Activated T-cell treated with anti-CD3 and anti-CD28 coated beads, Interleukin-2, amount 50 U/mL, for 48 hours (primary cell): ENCODE data around the gene MTRFR.
"Not testable (repeated sequence)": the region's sequence is repeated elsewhere in the genome, so short reads cannot be mapped to it uniquely, and the experiment has no call there.

ENCODE experiments used
- DNase-seq, 2 experiments: peaks; one replicate each; pipeline ENCODE4 v3.0.0-alpha.2; 2020

The MTRFR gene

DNA sequence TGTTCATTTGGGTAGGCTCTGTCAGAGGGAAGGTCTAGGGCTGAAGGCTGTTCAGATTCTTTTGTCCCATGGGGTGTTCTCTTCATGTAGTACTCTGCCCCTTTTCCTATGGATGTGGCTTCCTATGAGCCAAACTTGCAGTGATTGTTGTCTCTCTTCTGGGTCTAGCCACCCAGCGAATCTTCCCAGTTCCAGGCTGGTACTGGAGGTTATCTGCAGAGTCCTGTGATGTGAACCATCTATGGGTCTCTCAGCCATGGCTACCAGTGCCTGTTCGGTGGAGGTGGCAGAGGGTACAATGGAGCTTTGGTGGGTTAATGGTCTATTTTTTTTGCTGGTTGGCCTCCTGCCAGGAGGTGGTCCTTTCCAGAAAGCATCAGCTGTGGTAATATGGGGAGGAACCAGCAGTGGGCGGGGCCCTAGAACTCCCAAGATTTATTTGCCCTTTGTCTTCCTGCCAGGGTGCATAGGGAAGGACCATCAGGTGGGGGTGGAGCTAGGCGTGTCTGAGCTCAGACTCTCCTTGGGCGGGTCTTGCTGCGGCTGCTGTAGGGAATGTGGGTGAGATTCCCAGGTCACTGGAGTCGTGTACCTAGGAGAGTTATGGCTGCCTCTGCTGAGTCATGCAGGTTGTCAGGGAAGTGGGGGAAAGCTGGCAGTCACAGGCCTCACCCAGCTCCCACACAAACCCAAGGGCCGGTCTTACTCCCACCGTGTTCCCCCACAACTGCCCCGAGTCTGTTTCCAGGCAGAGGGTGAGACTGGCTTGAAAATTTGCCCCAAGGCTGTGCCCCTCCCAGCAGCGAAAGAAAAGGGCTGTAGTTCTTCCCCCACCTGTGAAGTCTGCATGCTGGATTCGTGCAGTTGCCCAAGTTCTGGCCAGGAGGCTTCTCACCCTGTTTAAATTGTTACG, 17.5 kb downstream of the MTRFR start:
- DNase-seq, result peak; percentile 13 to 14

DNA sequence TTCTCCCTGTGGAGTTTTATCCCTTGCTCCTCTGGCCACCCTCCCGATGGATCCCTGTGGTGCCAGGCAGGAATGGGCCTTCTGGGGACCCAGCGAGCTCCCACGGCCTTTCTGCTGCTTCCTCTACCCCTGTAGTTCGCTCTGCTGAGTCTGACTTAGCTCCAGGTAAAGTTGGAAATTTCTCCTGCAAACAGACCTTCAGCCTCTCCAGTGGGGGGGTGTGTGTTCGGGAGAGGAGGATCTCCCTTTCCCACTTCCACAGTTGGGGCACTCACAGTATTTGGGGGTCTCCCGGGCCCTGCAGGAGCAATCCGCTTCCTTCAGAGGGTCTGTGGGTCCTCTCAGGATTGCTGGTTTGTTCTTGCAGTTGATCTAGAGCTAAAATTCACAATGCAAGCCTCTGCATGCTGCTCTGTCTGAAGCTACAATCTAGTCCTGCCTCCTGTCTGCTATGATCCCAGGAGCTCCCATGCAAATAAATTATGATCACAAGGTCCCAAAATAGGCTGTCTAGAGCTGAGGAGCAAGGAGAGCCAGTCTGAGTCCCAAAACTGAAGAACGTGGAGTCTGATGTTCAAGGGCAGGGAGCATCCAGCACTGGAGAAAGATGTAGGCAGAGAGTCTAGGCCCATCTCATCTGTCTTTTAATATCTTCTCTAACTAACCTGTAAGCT, 18.3 kb downstream of the MTRFR start:
- DNase-seq, result no peak

DNA sequence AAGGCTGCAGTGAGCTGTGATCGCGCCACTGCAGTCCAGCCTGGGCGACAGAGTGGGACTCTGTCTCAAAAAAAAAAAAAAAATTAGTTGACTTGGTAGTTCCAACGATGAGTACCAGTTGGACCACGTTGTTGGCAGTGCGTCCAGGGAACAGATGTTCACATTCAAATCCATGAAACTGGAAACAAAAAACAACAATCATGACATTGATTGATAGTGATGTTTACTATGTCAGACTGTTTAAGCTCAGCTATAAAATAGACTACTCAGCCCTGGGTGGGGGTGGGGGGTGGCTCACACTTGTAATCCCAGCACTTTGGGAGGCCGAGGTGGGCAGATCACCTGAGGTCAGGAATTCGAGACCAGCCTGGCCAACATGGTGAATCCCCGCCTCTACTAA, 19.1 kb downstream of the MTRFR start:
- not testable (repeated sequence) for DNase-seq

DNA sequence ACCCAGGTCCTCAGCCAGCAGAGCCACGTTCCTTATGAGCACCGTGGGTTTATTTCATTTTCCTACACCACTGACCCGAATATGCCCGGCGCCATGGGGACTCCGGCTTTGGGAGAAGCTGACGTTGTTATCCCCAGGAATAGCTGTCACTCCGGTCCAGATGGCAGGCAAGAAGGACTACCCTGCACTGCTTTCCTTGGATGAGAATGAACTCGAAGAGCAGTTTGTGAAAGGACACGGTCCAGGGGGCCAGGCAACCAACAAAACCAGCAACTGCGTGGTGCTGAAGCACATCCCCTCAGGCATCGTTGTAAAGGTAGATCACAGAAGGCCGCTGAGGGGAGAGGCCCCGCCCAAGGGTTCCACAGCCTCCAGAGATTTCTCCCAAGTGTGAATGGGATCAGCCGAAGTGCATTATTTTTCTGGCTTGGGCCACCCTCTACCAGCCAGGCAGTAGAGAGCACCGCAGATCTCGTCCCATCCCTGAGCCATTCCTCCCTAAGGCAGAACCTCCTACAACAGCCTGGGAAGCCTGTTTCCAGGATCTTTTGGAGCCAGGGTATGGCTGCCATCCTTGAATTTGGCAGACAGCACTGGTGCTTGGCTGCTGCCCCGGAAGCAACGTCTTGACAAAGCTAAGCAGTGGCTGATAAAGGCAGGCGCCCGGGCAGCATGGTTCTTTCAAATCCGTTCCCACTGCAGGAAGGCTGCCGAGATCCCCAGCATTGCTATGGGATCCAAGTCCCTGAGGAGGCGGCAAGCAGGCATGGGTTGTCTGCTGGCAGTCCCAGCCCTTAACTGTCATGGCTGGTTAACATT, 20.6 kb downstream of the MTRFR start:
- no peak for DNase-seq

DNA sequence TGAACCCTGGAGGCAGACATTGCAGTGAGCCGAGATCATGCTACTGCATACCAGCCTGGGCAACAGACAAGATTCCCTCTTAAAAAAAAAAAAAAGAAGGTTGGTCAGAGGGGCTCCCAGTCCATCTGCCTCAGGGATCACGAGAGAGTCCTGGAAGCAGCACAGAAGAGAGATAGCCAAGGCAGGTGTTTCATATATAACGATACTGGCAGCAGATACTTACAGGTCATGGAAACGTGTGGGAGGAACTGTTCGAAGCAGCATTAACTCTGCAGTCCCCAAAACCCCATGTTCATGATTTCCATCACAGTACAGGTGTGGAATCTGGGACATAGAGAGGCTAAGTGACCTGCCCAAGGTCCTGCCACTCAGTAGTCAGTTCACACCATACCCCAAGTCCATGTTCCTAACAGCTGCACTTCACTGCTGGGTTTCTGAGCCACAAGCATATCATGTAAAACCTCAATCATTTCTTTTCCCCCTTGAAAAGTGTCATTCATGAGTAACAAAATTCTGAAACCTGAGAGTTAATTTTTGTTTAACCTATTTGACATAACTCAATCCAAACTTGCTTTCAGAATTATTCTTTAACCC, 21.7 kb downstream of the MTRFR start:
- no peak for DNase-seq

DNA sequence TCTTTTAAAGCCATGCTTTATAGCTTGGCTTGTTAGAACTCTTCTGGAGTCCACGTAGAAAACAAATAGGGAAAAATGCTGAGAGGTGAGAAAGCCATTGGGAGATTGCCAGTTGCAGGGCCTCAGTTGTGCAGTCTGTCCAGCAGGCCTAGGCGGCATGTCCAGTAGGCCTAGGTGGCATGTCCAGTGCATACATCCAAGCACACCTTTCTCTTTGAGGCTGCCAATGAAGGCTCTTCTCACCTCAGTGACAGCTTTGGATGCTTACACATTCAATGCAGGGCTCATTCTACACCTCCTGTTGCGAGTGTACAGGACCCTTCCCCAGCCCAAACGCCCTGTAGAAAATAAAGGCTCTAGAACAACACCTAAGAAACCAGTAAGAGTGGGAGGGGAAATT, 25.4 kb downstream of the MTRFR start:
- DNase-seq, result no peak

DNA sequence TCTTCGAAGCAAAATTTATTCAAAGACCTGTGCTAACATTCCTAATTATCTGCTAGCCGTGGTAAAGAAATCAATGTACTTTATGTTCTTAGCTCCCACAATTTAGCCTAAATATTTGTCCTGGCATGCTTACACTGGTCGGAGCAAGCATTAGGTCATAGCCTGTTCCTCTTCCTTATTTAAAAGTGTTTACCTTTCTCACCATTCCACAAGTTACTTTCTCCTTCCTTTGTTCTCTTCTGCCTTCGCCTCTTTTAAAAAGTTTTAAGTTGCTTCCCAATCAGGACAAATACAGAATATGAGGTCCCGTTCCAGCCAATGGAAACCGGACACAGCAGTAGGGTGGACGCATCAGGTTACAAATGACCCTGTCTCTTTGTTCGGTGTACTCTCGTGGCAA, 26.8 kb downstream of the MTRFR start:
- no peak for DNase-seq

DNA sequence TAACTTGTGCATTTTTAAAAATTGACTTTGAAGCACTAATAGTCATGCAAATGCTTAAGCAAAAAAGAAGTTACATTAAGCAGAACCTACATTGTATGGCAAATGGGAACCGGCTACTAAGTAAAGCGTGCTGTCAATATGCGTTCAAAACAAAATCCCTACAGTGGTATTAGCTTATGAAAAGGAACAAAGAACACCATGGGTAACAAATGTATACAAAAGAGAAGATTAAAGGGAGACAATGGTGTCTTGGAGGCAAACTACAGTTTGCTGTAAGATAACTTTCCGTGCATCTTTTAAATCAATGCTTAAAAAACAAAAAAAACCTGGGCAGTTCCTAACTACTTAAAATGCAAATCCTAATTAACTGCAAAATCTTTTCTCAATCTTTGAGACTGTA, 28.0 kb downstream of the MTRFR start:
- DNase-seq, result no peak

DNA sequence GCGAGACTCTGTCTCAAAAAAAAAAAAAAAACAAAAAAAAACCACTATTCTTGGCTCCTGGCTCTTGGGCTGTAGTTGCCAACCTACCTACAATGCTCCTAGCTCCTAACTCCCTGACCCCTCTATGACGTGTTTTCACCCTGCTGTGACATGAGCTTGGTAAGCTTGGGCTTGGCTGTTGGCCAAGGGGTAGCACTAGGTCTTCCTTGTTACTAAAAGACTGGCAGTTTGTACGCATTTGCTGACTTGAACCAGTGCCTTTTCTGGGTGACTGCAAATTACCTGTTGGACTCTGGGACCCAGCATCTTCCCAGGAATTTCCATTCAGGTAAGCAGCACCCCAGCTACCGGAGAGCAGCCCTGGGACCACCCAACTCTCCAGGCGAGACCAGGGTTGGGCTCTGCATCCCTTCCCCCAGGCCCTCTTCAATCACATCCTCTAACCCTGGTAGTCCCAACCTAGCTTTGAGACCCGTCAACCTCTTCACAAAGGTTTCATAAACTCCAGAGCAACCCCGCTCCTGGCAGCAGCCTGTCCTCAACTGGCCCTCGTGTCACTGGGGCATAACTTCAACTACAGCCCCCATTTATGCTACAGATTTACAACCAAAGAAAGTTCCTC, 30.1 kb downstream of the MTRFR start:
- DNase-seq, result no peak

DNA sequence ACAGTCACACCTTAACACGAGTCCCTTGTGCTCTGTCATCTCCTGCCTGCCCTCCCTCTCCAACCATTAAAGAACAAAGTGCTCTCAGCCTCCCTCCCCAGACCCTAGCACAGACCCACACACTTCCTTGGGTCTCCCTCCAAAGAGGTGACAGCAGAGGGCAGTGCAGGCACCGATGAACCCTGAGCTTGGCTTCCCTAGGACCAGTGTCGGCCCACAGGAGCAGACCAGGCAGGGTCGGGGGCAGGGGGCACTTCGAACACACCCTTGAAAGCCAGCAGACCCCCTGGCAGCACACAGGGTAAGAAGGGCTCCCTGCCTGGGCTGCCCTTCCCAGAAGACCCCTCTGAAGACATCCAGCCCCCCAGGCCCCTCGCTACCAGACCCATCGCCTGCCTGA, 31.4 kb downstream of the MTRFR start:
- peak in 1 of 2 experiments; percentile 35 for DNase-seq

DNA sequence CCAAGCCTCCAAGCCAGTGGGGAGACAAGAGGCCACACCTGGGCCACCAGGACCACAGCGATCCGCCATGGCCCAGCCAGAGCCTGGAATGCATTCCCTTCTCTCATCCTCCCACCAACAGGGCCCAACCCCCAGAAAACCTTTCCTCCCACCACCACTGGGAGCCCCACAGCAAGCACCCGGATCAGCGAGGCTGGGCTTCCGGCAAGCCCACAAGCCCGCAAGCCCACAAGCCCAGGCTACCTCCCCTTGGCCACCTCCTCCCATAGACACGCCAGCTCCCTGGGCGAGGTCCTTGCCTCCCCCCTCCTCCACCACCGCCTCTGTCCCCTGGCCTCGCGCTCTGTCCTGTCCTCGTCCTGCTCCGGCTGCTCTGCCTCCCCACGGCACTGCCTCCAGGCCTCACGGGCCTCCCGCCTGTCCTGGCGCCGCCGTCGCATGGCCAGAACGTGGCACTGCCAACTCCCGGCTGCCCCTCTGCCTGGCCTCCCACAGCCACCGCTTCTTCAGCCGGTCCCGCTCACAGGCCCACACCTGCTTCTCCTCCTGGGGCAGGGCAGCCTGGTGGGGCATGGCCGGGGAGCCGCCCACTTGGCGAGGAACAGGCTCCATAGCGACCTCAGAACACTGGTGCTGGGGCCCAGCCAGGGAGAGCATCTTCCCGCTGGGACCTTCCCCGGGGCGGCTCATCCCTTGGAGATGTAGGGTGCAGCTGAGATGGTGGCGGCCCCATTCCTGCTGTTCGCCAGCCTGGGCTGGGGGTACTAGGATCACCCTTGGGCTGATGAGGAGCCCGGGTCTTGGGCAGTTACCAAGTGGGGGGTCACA, 32.8 kb downstream of the MTRFR start:
- no peak for DNase-seq

DNA sequence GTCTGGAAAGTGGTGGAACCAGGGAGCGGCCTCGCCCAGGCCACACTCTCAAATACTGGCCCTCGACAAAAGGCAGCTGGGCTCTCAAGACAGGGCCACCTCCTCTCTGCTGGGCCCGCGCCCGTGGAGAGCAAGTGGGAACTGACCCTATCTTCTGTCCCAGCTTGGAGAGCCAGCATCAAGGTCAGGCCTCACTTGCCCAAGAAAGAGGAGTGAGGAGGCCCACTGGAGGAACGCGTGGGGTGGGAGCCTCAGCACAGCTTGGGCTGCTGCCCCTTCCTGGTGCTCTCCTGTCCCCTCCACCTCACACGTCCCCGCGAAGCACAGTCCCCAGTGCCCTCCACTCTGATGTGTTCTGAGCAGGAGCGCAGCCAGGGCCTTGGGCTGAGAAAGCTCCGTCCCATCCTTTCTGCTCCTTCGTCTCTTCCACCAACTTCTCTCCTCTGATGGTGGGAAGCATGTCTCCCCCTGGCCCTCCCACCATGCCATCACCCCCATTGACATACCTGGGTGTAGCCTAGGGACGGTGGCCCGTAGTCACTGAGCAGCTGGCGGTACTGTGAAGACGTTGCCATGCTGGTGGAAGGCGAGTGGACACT, 33.5 kb downstream of the MTRFR start:
- DNase-seq, result no peak

DNA sequence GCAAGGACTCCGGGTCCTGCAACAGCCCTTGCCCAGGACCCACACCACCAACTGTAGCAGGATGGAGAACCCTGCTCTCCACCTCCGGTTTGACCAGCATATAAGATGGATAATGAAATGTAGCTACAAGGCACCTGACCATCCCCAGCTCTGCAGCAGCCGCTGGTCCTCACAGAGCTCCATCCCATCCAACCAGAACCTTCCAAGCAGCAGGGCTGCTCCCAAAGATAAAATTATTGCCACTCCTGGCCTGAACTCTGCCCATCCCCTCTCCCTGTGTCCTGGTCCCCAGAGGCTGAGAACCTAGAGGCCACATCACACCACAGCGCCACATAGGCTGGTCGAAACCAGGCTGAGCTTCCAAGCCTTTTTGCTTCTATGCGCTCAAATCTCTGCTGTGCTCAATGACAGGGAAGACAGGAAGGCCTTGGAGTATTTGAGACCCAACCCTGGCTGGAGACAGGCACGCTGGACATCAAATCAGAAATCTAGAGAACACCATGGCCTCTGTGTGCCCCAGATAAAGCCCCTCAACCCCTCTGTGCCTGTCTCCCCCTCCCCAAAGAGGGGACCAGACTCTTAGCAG, 34.2 kb downstream of the MTRFR start:
- no peak for DNase-seq

DNA sequence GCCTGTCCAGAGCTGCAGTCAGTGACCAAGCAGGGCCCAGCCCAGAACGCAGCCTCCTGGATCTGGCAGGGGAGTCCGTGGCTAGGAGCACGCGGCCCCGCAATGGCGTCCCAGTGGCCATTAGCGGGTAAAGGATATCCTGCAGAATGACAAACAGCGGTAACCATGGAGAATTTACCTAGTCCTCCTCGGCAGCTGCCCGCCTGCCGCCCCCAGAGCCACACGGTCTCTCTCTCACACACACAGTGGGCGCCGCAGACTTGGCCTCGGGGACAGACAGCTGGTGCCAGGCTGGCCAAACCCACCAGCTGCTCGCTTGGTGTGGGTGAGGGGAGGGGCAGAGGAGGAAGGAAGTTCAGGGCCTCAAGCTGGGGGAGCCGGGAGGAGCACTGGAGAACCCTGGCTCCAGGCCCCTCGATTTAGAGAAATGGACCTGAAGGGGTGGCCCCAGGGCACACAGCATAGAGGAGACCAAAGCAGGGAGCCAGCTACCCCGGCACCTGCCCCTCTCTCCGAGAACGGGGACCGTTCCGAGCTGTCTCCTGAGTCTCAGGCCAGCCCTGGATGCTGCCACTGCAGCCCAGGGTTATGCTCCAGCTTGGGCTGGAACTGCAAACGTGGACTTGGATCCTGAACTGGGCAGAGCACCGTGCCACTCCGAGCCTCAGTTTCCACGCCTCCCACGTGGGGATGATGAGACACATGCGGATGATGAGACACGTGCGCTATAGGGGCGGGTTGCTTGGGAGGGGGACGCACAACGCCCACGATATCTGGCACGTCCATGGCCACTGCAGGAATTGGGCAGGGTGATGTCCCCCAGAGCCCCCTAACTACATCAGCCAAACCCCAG, 35.0 kb downstream of the MTRFR start:
- peak in 1 of 2 experiments; percentile 32 for DNase-seq

DNA sequence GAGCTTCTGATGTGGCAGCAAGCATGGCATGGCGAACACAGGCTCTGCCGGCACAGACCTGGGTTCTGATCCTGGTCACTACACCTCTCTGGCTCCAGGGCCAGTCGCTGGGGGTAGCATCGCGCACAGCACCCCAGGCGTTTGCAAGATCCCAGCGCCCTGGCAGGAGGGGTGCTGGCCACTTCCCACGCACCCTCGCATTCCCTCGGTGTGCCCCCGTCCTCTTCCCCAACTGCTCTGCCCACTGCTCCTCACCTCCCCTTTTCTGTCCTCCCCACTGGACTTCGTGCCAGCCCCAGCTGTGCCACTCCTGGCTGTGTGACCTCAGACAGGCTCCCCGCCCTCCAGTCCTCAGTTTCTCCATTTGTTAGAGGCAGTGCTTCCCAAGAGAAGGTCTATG, 35.6 kb downstream of the MTRFR start:
- no peak for DNase-seq

DNA sequence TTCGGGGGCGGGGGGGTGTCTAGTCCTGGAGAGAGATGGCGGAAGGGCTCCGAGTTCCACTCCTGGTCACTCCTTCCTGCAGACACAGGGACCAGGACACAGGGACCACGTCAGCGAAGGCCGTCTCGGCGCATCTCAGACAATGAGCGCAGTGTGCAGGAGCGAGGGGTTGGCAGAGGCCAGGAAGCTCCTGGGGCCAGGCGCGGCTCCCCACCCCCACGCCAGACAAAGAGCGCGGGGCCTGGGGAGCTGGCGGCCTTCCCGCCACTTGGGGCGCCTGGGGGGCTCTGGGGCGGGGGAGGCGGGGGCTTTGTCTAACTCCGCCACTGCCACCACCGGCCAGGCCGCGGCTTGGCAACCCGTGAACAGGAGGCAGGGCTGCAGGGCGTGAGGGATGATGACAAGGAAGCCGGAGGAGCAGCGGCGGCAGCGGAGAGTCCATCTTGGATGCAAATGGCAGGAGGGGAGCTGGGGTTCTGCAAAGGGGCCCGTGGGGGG, 36.2 kb downstream of the MTRFR start:
- DNase-seq, result peak; percentile 66 to 69

DNA sequence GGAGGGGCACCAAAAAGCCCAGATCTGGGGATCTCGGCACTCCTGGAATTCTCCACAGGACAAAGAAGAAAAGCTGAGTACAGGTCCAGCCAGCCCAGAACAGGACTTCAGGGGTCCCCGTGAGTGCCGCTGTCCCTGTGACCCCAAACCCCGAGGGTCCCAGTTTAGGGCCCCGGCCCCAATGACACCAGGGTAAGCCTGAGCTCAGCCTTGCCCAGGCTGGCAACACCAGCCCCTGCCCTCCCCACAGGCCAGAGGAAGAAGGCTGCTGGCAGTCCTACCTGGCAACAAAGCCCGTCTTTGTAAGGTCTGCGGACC, 36.6 kb downstream of the MTRFR start:
- DNase-seq, result no peak

DNA sequence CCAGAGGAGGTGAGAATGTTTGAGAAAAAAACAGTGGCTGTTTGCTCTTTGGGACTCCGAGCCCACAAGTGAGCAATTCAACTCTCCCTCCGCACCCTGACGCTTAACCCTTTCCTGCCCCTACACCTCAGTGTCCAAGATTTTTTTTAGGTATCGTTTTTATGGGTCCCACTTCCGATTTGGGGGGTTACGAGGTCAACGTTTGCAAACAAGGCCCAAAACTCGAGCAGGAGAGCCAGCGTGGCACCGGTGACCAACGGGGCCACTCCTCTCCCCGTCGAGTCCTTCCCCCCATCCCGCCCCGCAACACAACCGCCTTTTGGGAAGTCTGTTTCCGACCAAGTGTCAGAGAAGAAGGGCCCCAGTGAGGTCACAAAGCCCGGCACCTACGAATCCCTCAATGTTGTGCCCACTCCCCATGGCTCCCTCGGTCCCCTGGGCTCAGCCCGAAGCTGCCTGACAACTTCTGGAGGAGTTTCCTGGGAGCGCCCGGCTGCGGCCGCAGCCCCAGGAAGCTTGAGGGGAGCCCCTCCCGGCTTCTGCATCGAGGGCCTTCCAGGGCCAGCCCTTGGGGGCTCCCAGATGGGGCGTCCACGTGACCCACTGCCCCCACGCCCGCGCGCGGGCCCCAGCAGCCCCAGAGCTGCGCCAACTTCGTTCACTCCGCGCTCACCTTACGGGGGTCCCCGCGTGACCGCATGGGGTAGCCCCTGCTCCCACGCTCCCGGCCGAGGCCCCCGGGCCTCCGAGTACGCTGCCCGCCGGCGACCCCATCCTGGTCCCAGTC, 37.2 kb downstream of the MTRFR start:
- DNase-seq, result peak; percentile 60 to 61
